ENCODE results near the gene CTBP2. TPM values are rescaled to one million over a fixed set of nuclear protein-coding genes. Genes with fewer than 3 reads are reported as not detected.
"Not testable (repeated sequence)": the region's sequence is repeated elsewhere in the genome, so short reads cannot be mapped to it uniquely, and the experiment has no call there.

Gene CTBP2
- polyA plus RNA-seq, 3 donors, result 91.1 to 100 (median 98.0) TPM

- peak; percentile 90 for DNase-seq
These were observed 718 bp upstream of the CTBP2 start for GRCh38 chr10:125160856-125161706.

DNA sequence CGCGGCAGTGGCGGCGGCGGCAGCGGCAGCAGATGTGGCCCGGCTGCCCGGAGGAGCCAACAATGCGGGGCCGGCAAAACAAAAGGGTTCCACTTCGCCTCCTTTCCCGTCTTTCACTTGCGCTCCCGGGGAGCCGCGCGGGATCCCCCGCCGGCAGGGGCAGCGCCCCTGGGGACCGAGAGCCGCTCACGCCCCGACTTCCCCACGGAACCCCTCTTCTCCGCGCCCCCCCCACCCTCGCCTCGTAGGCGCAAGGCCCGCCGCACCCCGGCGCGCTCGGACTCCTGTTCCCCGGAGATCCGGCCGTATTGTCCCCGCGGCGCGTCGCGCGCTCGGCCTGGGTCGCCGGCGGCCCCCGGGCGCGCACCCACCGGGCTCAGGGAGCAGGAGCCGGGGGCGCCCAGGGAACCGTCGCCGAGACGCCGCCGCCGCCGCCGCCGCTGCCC lies 854 bp downstream of the CTBP2 start:
- DNase-seq, result no peak

GRCh38 chr10:125158601-125159485 lies 1.5 kb downstream of the CTBP2 start:
- DNase-seq, result no peak

- no peak for DNase-seq
These were observed 2.1 kb downstream of the CTBP2 start for GRCh38 chr10:125158275-125158600.

DNA sequence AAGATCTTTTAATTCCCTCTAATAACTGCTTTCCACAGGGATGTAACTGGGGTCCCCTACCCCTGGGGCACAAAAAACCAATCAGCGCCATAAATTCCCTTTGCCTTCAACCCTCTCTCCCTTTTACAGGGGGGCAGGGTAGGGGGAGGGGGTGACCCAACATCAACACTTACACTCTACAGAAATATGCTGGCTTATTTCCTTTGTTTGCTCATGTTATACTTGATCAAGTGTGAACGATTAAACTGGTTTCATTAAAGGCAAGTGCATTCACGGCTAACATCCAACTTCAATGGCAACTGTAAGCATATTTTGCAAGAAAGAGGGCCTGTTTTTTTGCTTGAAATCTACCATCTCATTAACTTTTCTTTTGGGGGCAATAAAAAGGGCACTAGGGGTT lies 2.9 kb downstream of the CTBP2 start:
- no peak for DNase-seq

DNA sequence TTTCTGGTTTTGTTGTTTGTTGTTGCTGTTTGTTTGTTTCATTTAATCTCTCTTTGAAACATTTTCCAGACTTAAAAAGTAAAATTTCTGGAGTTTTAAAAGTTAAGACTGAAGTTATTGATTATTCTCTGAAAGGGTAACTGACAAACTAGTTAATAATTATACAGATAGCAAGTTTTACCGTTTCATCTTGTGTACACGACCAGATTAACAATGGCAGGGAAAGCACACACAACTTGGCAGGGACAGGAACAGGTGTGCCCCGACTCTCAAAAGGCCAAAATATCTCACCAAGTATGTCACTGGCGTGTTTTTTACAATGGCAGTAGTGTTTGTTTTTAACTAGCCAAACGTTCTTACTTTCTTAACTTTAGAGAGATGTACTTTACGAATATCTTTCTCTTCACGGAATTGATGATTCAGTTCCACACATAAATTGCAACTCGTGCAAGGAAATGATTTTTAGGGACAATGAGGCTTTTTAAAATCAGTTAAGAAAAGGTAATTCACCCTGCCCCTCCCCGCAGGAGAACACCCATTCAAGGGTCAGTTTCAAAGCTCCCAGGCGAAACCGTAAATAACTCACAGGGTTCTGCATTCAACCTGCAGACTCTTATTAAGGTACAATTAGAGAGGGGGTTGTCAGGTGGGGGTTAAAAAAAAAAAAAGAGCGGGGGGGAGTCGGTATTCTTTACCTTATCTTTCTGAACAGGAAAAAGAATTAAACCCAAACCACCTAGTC lies 3.5 kb downstream of the CTBP2 start:
- DNase-seq, result no peak

DNA sequence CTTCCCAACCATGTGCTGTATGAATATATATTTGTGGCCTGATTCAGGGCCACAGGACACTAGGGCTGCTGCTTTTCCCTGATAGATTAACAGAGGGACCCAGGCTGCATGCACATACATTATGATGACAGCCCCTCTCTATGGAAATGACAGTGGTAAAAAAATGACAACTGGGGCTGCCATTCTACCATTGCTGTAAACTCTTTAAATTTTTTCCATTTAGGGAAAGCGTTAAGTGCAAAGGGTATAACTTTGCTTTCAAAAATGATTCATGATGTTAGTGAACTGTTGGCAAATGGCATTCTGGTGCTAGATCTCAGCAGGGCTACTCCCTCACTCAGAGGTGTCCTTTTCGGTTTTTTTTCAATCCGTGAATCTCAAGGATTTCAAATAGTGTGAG lies 4.2 kb downstream of the CTBP2 start:
- no peak for DNase-seq

DNA sequence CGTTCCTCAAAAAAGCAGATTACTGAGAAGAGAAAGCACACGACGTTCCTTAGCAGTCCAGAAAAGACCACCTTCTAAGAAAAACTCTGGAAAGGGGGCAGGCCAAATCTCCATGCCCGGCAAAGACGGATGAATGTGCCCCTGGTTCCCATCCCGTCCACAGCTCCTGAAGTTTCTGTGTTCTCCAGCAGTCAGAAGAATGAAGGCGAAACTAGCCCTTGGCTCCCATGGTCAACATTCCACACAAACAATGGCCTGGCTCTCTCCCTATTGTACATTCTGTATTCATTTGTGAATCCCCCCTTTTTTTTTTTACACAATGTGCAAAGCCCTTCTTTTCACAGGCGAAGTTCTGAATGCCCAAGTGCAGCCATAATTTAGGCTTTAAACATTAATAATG lies 5.3 kb downstream of the CTBP2 start:
- DNase-seq, result no peak

DNA sequence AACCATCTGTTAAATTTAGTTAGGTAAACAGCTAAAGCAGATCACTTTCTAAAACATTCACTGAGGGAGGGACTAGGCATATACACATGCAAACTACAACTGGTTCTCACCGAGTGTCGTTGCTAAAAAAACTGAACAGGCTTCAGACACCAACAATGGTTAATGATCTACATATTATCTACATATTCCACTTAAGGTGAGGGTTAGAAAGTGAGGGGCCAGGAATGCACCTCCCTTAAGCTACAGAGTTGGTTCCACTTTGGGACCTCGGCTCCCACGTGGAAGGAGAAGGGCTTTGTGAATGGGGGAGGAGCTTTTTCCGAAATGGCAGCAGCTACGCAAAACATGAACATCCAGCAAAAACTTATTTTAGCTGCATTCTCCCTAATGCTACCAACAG lies 5.8 kb downstream of the CTBP2 start:
- no peak for DNase-seq

DNA sequence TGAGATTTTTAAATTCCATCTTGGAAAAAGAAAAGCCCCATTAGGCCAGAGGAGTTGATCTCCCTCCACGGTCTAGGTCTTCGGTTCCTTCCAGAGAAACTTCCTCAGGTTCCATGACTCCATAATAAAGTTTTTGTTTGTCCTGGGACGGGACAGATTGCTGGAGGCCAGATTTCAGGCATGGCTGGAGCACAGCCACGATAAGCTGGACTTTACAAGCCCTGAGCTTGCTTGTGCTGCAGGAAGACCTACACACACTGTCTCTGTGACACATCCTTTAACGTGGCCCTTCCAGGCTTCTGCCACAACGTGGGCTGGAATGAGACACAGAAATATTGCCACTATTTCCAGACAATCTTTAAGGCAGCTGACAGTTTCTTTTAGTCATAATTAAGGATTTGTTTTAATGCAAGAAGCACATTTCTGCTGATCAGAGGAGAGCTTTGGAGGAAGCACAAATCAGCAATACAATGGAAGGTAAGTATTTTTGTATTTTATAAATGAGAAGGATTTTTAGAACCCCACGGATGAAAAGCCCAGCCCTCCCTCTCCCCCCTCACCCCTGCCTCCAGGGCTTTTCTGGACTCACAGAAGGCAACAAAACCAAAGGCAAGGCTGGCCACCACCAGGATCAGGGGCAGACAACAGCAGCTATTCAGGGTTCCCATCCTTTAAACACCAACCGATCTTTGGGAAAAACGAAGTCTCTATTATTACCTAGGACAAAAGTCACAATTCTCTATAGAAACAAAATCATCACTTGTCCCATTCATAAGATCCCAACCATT lies 6.5 kb downstream of the CTBP2 start:
- DNase-seq, result no peak

GRCh38 chr10:125152450-125153368 lies 7.7 kb downstream of the CTBP2 start:
- no peak for DNase-seq

GRCh38 chr10:125151553-125152449 lies 8.6 kb downstream of the CTBP2 start:
- no peak for DNase-seq

DNA sequence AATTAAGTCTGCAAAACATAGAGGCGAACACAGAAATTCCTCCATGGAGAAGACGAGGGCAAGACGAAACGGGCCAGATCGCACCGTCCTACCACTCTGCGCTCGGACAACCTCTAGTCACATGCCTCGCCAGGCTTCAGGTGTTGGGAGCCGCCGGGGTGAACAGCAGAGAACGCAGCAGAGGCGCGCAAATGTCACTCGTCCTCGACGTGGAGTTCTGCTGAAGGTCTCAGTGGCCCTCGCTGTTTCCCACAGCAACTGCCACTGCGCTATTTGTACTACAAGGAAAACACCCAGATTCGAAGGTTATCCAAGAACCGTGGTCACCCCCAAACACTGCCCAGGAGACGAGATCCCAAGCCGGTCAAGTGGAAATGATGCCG lies 9.2 kb downstream of the CTBP2 start:
- DNase-seq, result no peak

DNA sequence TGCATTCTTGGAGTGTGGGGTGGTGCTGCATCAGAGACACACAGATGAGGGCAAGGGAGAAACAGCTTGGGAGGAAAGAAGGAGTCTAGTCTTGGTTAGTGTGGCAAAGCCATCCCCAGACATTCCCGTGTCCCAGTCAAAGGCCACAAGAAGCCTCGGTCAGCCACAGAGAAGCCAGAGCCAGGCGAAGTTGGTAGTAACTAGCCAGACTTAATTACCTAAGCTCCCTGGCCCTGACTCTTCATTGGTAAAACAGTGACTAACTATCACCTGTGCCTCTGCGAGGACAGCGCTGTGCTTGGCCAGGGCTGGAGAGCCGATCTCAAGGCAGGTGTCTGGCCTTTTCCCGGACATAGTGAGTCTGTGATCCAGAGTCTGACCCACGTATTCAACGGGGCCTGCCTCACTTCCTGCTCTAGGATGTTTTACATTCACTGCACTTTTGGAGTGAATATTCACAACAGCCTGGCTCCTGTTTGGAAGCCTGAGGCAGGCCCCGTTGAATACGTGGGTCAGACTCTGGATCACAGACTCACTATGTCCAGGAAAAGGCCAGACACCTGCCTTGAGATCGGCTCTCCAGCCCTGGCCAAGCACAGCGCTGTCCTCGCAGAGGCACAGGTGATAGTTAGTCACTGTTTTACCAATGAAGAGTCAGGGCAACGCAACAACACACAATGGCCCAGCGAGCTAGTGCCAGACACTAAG lies 9.8 kb downstream of the CTBP2 start:
- DNase-seq, result not testable (repeated sequence)

DNA sequence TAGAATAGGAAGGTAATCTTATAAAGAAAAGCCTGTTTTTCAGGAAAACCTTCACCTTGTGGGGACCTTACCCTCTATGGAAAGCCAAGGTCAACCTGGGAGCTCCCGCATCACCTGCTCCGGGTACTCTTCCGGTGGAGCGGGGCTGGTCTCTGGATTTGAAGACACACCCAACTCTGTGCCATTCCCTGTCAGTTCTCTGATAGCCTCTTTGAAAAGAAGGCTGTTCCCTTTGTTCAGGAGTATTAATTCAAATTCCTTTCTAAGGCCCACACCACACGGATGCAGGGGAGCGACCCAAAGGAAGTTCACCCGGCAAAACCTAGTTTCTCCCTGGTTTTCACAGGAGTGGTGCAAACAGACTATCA lies 10.7 kb downstream of the CTBP2 start:
- no peak for DNase-seq

GRCh38 chr10:125149036-125149679 lies 11.2 kb downstream of the CTBP2 start:
- no peak for DNase-seq

DNA sequence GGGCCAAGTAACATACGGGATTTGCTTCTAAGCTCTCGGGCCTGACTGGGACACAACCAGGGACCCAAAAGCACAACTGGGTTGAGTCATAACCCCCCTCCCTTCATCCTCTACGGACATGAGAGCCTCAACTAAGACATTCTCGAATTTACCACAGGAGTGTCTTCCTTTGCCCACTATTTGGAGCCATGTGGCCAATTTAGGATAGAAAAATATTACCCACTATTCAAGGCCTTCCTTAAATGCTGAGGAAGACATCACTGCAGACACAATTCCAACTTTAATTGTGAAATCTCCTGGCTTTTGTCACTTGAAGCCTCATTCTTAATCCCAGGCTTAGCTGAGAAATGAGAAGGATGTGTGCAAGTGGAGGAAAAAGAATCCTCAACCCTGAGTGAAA lies 11.8 kb downstream of the CTBP2 start:
- no peak for DNase-seq

DNA sequence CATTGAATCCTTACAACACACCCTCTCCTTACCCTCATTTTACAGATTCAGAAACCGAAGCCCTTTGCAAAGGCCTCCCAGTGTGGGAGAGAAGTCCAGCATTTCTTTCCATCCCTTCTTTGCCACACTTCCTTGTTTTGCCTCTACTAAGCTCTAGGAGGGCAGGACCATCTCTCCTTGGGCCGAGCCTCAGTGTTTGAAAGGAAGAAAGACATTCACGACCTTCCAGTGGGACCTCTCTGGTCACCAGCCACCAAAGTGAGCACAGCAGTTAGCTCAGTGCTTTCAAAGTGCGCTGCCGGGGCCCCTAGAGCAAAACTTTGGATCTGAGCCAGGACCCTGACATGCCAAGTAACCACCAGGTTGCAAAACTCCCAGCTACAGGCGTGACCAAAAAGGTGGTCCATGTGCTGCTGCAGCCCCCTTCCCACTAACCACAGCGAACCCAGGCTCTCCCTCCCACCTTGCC lies 12.4 kb downstream of the CTBP2 start:
- no peak for DNase-seq
